GM21619 (cell line): ENCODE results near the gene NANOS2.
"Not testable (repeated sequence)": the region's sequence is repeated elsewhere in the genome, so short reads cannot be mapped to it uniquely, and the experiment has no call there.

Experiments
- ATAC-seq: cut with Tn5 transposase; IDR thresholded peaks from one replicate; pipeline ENCODE4 v1.9.1; 2021; ENCODE audit not compliant: unreplicated experiment

The NANOS2 gene

GRCh38 chr19:45895983-45896599 is 18.5 kb downstream of the NANOS2 start:
- not testable (repeated sequence) for ATAC-seq

GRCh38 chr19:45895519-45895972 is 19.0 kb downstream of the NANOS2 start:
- ATAC-seq: no peak

DNA sequence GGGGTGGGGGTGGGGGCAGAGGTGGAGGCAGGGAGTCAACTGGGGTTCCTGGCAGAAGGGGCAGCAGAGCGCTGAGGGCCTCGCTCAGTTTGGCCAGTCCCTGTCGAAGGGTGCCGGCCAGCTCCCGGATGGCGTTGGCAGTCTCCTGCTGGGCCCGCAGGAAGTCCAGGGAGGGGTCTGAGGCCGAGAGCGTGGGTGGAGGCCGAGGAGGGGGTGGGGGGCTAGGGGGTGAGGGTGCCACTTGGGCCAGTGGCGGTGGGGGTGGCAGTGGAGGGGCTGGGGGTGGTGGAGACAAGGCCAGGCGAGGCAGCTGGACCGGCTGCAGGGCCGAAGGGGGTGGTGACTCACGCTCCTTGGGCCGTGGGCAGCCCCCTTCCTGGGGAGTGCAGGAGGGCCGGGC is 23.7 kb downstream of the NANOS2 start:
- ATAC-seq: no peak

DNA sequence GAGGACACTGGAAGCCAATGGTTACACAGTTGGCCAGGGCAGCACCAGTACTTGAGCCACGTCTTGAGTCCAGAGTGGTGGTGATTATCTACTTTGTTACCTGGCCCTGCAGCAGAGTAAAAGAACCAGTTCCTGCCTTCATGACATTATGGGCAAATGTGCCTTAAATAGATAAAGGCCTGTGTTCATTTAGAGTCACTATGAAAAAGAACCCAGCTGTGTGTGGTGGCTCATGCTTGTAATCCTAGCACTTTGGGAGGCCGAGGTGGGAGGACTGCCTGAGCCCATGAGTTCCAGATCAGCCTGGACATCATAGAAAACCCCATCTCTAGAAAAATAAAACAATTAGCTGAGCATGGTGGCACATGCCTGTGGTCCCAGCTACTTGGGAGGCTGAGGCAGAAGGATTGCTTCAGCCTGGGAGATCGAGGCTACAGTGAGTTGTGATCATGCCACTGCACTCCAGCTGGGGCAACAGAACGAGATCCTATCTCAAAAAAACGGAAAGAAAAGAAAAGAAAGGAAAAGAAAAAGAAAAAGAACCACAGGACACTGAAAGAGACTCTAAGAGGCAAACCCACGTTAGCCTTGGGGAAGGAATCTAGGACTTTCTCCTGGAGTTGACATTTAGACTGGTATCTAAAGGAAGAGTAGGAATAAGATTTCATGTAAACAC is 25.2 kb downstream of the NANOS2 start:
- no peak for ATAC-seq

DNA sequence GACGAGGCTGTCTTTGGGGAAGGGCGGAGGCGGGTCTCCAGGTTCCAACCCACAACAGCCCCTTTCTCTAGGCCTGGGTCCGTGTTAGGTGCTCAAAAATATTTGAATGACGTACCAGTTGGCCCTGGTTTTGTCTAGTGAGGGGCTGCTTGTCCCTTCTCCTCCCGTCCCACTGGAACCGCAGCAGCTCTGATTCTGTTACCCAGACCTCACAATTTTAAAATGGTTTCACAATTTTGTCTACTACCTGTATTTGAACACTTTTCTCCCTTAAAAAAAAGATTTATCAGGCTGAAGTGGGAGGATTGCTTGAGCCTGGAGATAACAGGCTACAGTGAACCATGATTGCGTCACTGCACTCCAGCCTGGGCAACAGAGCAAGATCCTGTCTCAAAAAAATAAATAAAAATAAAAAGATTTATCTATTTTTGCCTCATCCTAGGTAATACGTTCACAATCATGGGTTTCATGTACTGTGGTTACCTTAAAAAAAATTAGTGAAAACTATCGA is 27.3 kb downstream of the NANOS2 start:
- no peak for ATAC-seq

GRCh38 chr19:45886427-45887199 is 28.0 kb downstream of the NANOS2 start:
- ATAC-seq: peak; percentile 39

DNA sequence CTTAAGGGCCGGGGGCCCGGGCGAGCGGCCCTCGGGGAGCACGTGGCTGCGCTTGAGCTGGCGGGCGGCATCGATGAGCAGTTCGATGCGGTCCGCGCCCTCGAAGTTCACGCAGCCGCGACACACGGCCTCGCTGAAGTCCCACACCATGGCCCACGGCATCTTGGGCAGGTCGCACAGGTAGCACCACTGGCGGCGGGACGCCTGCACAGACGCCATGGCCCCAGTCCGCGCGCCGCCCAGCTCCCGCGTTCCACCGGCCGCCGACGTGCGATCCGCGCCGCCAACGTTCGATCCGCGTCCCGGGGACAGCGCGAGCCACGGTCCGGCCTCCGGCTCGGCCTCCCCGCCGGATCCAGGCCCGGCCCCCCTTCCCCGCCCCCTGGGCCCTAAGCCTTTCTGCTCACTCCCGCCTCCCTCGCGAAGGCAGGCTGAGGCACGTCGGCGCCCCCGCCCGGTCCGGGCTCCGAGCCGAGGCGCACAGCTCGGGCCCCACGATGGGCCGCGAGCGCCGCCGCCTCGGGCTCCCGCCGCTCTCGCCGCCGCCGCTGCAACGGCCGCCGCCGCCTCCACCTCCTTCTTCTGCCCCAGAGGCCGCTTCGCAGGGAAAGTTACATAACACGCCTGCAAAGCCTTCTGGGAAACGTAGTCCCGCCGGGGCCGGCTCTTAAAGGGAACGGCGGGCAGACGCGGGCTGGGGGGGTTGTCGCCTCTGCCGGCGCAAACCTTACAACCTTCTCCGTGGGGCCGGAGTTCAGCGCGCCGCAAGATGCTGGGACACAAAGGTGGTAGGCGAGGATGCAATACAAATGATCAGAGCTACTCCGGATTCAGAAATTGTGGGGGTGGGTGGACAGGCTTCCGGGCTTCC is 28.8 kb downstream of the NANOS2 start, which contains the start of gene IRF2BP1:
IRF2BP1 (minus strand) TSS at position 586 of the 871 bp plus-strand sequence; CDS start at position 219, 367 bp downstream.
- ATAC-seq: peak; percentile 37

GRCh38 chr19:45884682-45885555 is 29.7 kb downstream of the NANOS2 start:
- no peak for ATAC-seq

- no peak for ATAC-seq
Observed at GRCh38 chr19:45883881-45884681, 30.5 kb downstream of the NANOS2 start.

DNA sequence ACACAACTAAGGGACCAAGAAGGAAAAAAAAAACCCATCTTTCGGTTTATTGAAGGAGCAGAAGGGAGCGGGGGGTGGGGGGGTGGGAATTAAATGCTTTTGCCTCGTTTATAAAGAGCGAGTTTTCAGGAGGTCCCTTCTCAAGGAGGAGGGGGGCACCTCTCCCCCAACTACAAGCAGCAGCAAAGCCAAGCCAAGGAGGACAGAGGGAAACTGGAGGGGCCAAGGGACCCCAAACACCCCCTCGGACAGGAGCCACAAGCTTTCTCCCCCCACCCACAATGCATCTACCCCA is 31.0 kb downstream of the NANOS2 start:
- ATAC-seq: no peak

DNA sequence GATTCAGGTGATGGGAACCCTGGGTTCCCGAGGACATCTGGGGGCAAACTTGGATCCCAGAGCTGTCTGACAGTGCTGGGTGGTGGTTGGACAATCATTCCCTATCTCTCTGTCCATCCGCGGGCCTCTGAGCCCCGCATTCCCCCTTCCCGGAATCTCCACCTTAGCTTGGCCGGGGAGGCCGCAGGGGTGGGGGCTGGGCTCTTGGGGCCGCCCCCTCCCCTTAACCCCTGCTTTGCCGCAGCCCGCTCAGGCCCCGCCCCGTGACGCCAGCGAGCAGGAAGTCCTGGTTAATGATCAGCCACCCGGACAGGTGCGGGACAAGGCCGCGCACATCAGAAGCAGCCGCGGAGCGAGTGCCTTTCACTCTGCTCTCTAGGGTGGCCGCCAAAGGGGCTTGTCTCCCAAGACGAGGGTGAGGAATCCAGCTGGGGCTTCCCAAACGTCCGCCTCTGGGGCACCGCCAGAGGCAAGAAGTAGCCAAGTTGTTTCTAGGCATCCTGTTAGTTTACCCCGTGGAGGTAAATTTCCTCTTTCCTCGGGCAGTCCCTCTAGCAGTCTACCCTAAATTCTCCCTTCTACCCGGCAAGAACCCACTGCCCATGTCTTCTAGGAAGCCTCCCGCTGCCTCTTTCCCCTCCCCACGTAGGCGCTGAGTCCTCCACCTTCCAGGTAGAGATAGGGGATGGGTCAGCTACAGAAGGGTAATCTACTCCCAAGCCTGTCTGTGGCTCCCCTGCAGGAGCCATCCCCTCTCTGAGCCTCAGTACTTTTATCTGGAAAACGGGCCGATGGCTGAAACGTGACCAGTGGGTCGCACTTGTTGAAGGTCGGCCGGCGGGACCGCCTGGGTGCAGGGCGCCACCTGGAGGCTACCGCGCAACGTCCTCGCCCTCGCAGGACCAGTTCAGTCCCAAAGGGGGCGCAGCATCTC is 31.7 kb downstream of the NANOS2 start:
- ATAC-seq: no peak

DNA sequence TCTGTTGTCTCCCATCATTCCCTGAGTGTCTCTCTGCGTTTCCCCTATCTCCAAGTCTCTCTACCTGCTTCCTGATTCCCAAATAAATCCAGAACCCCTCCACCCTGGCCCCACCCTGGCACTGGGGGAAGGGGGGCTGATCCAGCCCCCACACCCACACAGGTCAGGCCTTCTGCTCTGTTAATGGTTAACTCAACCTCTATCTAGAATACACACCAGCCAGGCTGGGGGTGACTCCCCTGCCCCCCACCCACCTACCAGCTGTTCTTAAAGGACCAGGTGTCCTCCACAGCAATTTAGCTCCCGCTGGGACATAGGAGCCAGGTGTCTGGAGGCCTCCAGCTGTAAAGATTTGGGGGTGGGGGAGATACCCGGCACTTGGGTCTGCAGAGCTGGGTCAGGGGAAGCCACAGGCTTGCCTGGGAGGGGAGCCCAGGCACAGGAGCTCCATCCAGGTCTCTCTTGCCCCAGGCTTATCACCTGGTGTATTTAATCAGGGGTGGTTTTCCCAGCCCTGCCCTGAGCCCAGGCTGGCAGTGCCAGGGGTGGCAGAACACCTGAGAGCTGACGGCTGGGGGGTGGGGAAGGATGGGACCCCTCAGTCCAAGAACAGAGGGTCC is 32.6 kb downstream of the NANOS2 start:
- ATAC-seq: no peak

GRCh38 chr19:45881082-45881908 is 33.3 kb downstream of the NANOS2 start:
- ATAC-seq: no peak

DNA sequence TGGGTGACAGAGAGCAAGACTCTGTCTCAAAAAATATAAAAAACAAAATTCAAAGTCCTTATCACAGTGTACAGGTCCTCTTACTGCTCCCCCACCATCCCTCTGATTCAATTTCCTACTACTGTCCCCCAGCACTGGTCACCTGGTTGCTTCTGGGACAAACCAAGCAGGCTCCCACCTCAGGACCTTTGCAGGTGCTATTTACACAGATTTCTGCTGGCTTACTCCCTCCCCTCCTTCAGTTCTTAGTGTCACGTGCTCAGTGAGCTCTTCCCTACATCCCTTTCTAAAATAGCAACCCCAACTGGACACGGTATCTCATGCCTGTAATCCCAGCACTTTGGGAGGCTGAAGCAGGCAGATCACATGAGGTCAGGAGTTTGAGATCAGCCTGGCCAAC is 34.6 kb downstream of the NANOS2 start:
- no peak for ATAC-seq

DNA sequence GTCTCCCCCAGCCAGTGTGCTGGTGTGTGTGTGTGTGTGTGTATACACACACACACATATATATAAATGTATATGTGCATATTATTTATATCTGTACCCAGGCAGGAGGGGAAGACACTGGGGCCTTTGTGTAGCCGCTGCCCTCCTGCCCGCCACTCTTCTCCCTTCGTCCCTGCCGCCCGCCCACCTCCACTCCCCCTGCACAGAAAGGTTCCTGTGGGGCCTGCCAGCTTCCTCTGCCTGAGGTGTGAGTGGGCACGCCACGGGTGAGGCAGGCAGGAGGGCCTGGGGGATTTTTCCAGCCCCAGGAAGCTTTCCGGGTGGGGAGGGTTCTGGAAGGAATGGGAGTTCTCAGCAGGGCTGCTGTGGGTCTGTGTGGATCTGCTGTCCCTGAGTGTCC is 35.5 kb downstream of the NANOS2 start:
- ATAC-seq: no peak

GRCh38 chr19:45878043-45878794 is 36.4 kb downstream of the NANOS2 start:
- no peak for ATAC-seq
